HG03342 (cell line): ENCODE results near the gene MASP2.
"Not testable (repeated sequence)": the region's sequence is repeated elsewhere in the genome, so short reads cannot be mapped to it uniquely, and the experiment has no call there.

ENCODE experiments used
- ATAC-seq: cut with Tn5 transposase; IDR thresholded peaks from one replicate; pipeline ENCODE4 v1.9.1; 2021; ENCODE audit warnings: mild to moderate bottlenecking, moderate library complexity; ENCODE audit not compliant: unreplicated experiment

MASP2 gene

GRCh38 chr1:11039351-11040104 lies 7.5 kb downstream of the MASP2 start:
- no peak for ATAC-seq

GRCh38 chr1:11037740-11038182 lies 9.3 kb downstream of the MASP2 start:
- ATAC-seq: no peak

GRCh38 chr1:11037019-11037739 lies 9.9 kb downstream of the MASP2 start:
- ATAC-seq: not testable (repeated sequence)

GRCh38 chr1:11031624-11032262 lies 15.3 kb downstream of the MASP2 start:
- no peak for ATAC-seq

GRCh38 chr1:11030865-11031264 lies 16.2 kb downstream of the MASP2 start:
- no peak for ATAC-seq

- ATAC-seq: no peak
These were observed 19.0 kb downstream of the MASP2 start for GRCh38 chr1:11028018-11028417.

GRCh38 chr1:11027316-11027715 lies 19.7 kb downstream of the MASP2 start:
- ATAC-seq: no peak

- no peak for ATAC-seq
These were observed 20.1 kb downstream of the MASP2 start for GRCh38 chr1:11026903-11027302.

- no peak for ATAC-seq
These were observed 21.0 kb downstream of the MASP2 start for GRCh38 chr1:11026052-11026451.

- ATAC-seq: no peak
These were observed 21.4 kb downstream of the MASP2 start for GRCh38 chr1:11025618-11026017.

GRCh38 chr1:11024874-11025203 lies 22.2 kb downstream of the MASP2 start:
- no peak for ATAC-seq

GRCh38 chr1:11024154-11024873 lies 22.7 kb downstream of the MASP2 start:
- ATAC-seq: no peak

GRCh38 chr1:11023201-11023600 lies 23.8 kb downstream of the MASP2 start:
- no peak for ATAC-seq

- no peak for ATAC-seq
These were observed 27.1 kb downstream of the MASP2 start for GRCh38 chr1:11019971-11020370.

GRCh38 chr1:11019358-11019757 lies 27.7 kb downstream of the MASP2 start:
- ATAC-seq: not testable (repeated sequence)

GRCh38 chr1:11013160-11013531 lies 33.9 kb downstream of the MASP2 start:
- no peak for ATAC-seq

- peak; percentile 76 for ATAC-seq
These were observed 34.5 kb downstream of the MASP2 start, which contains the start of gene TARDBP for GRCh38 chr1:11012260-11013159. TSS of gene TARDBP (plus strand) at chr1:11012654. CDS start at chr1:11013728, 1,074 bp downstream.

GRCh38 chr1:11000526-11000925 lies 46.5 kb downstream of the MASP2 start:
- no peak for ATAC-seq

- no peak for ATAC-seq
These were observed 50.9 kb downstream of the MASP2 start for GRCh38 chr1:10996100-10996499.

- ATAC-seq: no peak
These were observed 54.2 kb downstream of the MASP2 start for GRCh38 chr1:10992864-10993263.
